Activated naive CD8-positive, alpha-beta T cell treated with anti-CD3 and anti-CD28 coated beads, Interleukin-2, amount 50 U/mL, for 24 hours (primary cell): ENCODE measurements around the gene IQSEC3.
"Not testable (repeated sequence)": the region's sequence is repeated elsewhere in the genome, so short reads cannot be mapped to it uniquely, and the experiment has no call there.

Experiments
- ATAC-seq: fragments of 150-1000 bp; cut with Tn5 transposase; one replicate; pipeline ENCODE4 v1.10.0; 2021
- DNase-seq: peaks from one replicate; pipeline ENCODE4 v3.0.0; 2021
- H3K27ac Mint-ChIP-seq: one replicate; pipeline ENCODE4 v1.8.0; 2021; ENCODE audit warnings: mild to moderate bottlenecking, mixed read lengths
- H3K27me3 Mint-ChIP-seq: one replicate; pipeline ENCODE4 v1.8.0; 2021; ENCODE audit warnings: mixed read lengths
- H3K36me3 Mint-ChIP-seq: one replicate; pipeline ENCODE4 v1.8.0; 2021; ENCODE audit warnings: low read depth, mixed read lengths
- H3K4me1 Mint-ChIP-seq: one replicate; pipeline ENCODE4 v1.8.0; 2021; ENCODE audit warnings: mixed read lengths
- H3K4me3 Mint-ChIP-seq: one replicate; pipeline ENCODE4 v1.8.0; 2021; ENCODE audit warnings: mild to moderate bottlenecking, moderate library complexity, mixed read lengths
- H3K9me3 Mint-ChIP-seq: one replicate; pipeline ENCODE4 v1.8.0; 2021; ENCODE audit warnings: mixed read lengths

IQSEC3 gene

GRCh38 chr12:121647-122046 is 55.1 kb downstream of the IQSEC3 start:
- ATAC-seq (no peak), DNase-seq (no peak)
- Mint-ChIP-seq H3K4me3 (no peak overlapping the region), H3K4me1 (no peaks in the 10 kb centered on the region), H3K27ac (no peak overlapping the region), H3K27me3 (no peaks in the 10 kb centered on the region), H3K36me3 (no peaks in the 10 kb centered on the region), H3K9me3 (no peaks in the 10 kb centered on the region)

DNA sequence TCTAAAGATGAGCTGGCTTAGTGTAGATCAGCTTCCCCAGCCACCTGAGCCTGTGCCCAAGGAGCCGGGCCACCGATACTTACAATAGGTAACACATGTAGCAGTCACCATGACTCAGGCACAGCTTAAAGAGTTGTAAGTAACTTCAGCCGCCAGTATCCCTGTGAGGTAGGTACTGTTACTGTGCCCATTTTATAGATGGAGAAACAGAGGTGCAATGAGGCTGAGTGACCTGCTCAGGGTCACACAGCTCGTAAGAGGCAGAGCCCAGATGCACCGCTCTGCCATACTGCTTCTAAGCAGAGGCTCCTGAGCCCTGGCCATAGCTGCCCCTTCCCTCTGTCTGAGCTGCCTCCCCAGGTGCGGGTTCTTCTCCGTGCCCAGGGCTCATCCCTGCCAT is 58.5 kb downstream of the IQSEC3 start:
- no peak for DNase-seq
- Mint-ChIP-seq H3K9me3 (no peaks in the 10 kb centered on the region), H3K27ac (no peak overlapping the region), H3K4me3 (no peak overlapping the region), H3K4me1 (no peaks in the 10 kb centered on the region), H3K27me3 (peaks cover 6% of the 10 kb centered on the region), H3K36me3 (no peaks in the 10 kb centered on the region)
- no peak for ATAC-seq

DNA sequence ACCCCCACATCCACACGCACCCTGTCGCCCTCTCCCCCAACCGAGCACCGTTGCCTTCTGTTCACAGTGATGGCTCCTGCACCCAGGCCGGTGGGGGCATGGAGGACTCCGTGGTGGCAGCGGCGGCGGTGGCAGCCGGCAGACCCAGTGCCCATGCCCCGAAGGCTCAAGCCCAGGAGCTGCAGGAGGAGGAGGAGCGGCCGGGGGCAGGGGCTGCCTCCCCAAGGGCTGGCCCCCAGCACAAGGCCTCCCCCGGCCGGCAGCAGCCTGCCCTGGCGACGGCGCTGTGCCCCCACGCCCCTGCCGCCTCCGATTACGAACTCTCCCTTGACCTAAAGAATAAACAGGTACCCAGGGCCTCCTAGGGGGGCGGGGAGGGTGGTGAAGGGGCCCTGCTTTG is 59.0 kb downstream of the IQSEC3 start:
- H3K27ac Mint-ChIP-seq: no peak overlapping the region

DNA sequence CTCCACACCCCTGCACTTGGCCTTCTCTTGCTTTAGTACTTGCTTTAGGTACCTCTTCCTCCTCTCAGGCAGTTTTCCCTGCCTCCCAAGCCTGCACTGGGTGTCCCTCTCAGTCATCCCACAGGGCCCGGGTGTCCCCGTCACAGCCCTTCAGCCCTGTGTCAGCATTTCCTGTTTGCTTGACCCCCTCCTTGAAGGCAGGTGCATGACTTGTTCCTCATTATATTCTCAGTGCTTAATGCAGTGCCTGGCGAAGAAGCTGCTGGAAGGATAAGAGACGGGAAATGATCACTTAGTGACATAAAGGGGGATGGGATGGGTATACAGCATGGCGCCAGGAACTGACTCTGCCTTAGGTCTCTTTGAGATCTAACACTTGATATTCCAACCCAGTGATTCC is 61.5 kb downstream of the IQSEC3 start:
- H3K27me3 Mint-ChIP-seq: peaks cover 6% of the 10 kb centered on the region
- no peaks in the 10 kb centered on the region for H3K4me1 Mint-ChIP-seq
- H3K36me3 Mint-ChIP-seq: no peaks in the 10 kb centered on the region
- DNase-seq: no peak
- H3K4me3 Mint-ChIP-seq: no peak overlapping the region
- ATAC-seq: no peak
- H3K9me3 Mint-ChIP-seq: no peaks in the 10 kb centered on the region
- no peak overlapping the region for H3K27ac Mint-ChIP-seq

More for the DNA sequence above, 59.0 kb downstream of the IQSEC3 start:
- no peaks in the 10 kb centered on the region for H3K9me3 Mint-ChIP-seq
- no peaks in the 10 kb centered on the region for H3K36me3 Mint-ChIP-seq
- no peaks in the 10 kb centered on the region for H3K4me1 Mint-ChIP-seq
- DNase-seq (no peak), ATAC-seq (no peak)
- H3K27me3 Mint-ChIP-seq: peaks cover 6% of the 10 kb centered on the region
- H3K4me3 Mint-ChIP-seq: no peak overlapping the region

DNA sequence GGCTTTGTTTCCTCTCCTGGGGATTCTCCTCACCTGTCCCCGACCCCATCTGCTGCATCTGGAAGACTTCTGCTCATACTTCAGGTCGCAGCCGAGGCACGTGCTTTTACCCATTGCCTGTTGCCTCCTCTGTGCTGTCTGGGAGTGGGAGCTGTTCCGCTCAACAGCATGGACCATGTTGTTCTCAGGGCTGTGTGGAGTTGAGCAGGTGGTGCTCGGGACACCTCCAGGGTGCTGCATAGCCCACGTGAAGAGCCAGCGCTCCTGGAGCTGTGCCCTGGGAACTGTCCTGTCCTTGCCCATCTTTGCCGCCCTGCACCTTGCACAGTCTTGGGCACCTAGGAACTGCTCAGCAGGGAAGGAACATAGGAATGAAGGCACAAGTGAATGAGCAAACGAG is 62.4 kb downstream of the IQSEC3 start:
- Mint-ChIP-seq H3K9me3 (no peaks in the 10 kb centered on the region), H3K4me3 (no peak overlapping the region), H3K36me3 (no peaks in the 10 kb centered on the region), H3K27ac (no peak overlapping the region), H3K27me3 (peaks cover 6% of the 10 kb centered on the region), H3K4me1 (no peaks in the 10 kb centered on the region)
- DNase-seq: no peak
- no peak for ATAC-seq

- Mint-ChIP-seq H3K4me1 (no peaks in the 10 kb centered on the region), H3K27me3 (peaks cover 6% of the 10 kb centered on the region), H3K27ac (no peak overlapping the region), H3K36me3 (no peaks in the 10 kb centered on the region), H3K9me3 (no peaks in the 10 kb centered on the region), H3K4me3 (no peak overlapping the region)
- DNase-seq: no peak
- ATAC-seq: no peak
These were observed 64.0 kb downstream of the IQSEC3 start for GRCh38 chr12:130519-130918.

DNA sequence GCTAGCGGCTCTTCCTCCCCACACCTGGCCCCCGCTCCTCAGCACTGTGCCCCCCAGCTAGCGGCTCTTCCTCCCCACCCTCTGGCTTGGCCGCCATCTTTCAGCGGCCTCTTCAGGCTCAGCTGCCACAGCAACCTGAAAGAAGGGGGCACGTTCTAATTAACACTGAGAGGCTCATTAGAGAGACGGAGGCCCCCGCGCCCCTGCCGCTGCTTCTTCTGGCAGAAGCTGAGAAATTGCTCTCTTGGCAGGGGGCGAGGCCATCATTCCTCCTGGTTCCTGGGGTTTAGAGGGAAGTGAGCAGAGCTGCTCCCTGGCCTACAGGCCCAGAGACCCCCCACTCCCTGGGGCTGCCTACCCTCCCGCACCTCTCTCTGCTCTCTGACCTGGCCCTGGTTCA is 64.4 kb downstream of the IQSEC3 start:
- H3K27me3 Mint-ChIP-seq: peaks cover 6% of the 10 kb centered on the region
- DNase-seq (no peak), ATAC-seq (no peak)
- no peaks in the 10 kb centered on the region for H3K9me3 Mint-ChIP-seq
- H3K36me3 Mint-ChIP-seq: no peaks in the 10 kb centered on the region
- H3K4me1 Mint-ChIP-seq: no peaks in the 10 kb centered on the region
- no peak overlapping the region for H3K27ac Mint-ChIP-seq
- no peak overlapping the region for H3K4me3 Mint-ChIP-seq

DNA sequence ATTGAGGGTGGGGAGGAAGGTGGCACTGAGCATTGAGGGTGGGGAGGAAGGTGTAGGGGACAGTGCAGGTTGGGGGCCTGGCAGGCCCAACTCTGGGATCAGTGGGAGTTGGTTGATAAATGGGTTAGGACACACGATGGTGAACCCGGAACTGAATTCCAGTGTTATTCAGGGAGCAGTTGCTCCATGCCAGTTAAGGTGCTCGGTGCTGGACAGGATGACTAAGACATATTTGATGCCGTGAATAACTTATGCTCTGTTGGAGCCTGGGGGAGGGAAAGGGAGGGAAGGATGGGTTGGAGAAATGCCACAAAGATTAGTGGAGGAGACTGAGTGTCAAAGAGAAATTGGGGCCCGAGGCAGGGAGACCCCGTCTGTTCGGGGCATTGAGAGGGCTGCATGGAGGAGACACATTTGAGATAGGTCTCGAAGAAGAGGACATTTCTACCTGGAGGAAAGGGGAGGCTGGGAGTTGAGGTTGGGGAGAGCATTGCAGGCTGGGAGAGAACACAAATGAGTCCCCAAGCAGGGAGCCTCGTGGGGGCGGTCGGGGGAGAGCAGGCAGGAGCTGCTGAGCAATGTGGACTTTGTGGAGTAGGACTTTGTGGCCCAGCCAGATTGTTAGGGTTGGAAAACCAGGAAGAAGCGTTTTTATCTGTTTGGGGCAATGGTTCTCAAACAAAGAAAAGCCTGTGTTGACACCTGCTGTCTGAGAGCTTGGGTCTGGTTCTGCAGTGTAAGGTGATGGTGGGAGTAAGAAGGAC is 65.3 kb downstream of the IQSEC3 start:
- DNase-seq (no peak), ATAC-seq (no peak)
- Mint-ChIP-seq H3K9me3 (no peaks in the 10 kb centered on the region), H3K4me3 (no peak overlapping the region), H3K27ac (no peak overlapping the region), H3K4me1 (no peaks in the 10 kb centered on the region), H3K27me3 (peaks cover 6% of the 10 kb centered on the region), H3K36me3 (no peaks in the 10 kb centered on the region)

GRCh38 chr12:133616-134232 is 67.2 kb downstream of the IQSEC3 start:
- H3K9me3 Mint-ChIP-seq, DNase-seq, H3K27me3 Mint-ChIP-seq, H3K27ac Mint-ChIP-seq, H3K36me3 Mint-ChIP-seq, ATAC-seq, H3K4me3 Mint-ChIP-seq, H3K4me1 Mint-ChIP-seq: not testable (repeated sequence)

DNA sequence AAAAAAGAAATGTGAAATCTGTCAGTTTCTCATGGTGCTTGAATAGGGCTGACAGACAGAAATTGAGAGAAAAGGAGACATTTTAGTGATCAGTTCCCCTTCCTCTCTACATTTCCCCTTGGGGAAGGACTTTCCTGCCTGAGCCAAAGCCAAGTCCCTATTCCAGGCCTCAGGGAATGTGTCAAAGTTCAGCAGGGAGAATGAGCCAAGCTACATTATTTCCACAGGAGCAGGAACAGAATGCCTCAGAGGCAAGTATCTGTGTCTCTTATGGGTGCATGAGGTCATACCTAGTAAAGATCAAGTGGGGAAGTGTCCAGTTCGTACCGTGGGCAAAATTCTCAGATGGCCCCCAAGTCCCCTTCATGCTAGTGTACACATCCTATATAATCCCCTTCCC is 68.6 kb downstream of the IQSEC3 start:
- ATAC-seq: no peak
- Mint-ChIP-seq H3K9me3 (no peaks in the 10 kb centered on the region), H3K36me3 (no peaks in the 10 kb centered on the region)

GRCh38 chr12:138171-138897 is 71.8 kb downstream of the IQSEC3 start:
- H3K27me3 Mint-ChIP-seq: peaks cover 9% of the 10 kb centered on the region
- H3K4me3 Mint-ChIP-seq: peak overlapping the region; percentile 80
- no peaks in the 10 kb centered on the region for H3K9me3 Mint-ChIP-seq
- DNase-seq: no peak
- no peaks in the 10 kb centered on the region for H3K36me3 Mint-ChIP-seq
- ATAC-seq: no peak
- H3K27ac Mint-ChIP-seq: peak overlapping the region; percentile 69
- peaks cover 8% of the 10 kb centered on the region for H3K4me1 Mint-ChIP-seq

More for the DNA sequence above, 68.6 kb downstream of the IQSEC3 start:
- no peak overlapping the region for H3K27ac Mint-ChIP-seq
- no peak for DNase-seq
- peaks cover 8% of the 10 kb centered on the region for H3K27me3 Mint-ChIP-seq
- peaks cover 6% of the 10 kb centered on the region for H3K4me1 Mint-ChIP-seq
- H3K4me3 Mint-ChIP-seq: no peak overlapping the region

GRCh38 chr12:138898-139534 is 72.4 kb downstream of the IQSEC3 start:
- no peaks in the 10 kb centered on the region for H3K9me3 Mint-ChIP-seq
- ATAC-seq (peak; percentile 65), DNase-seq (peak; percentile 56)
- H3K4me1 Mint-ChIP-seq: peaks cover 8% of the 10 kb centered on the region
- peaks cover 9% of the 10 kb centered on the region for H3K27me3 Mint-ChIP-seq
- peak overlapping the region; percentile 69 for H3K27ac Mint-ChIP-seq
- no peaks in the 10 kb centered on the region for H3K36me3 Mint-ChIP-seq
- H3K4me3 Mint-ChIP-seq: peak overlapping the region; percentile 80

DNA sequence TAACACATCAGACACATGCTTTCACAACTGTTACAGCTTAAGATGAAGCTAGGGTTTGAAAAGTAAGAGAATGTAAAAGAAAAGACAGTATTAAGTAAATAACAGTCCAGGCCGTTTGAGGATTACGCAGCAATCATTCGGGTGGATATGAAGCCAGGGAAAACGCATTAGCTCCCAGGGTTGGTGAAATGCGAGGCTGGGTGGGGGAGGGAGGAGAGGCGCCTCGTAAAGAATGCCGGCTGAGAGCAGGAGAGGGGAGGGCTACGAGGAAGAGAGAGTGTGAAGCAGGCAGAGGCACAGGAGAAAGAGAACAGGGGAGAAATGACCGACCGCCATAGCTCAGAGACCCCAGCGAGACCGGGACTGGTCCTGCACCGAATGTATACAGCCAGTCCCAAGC is 73.0 kb downstream of the IQSEC3 start:
- no peaks in the 10 kb centered on the region for H3K36me3 Mint-ChIP-seq
- ATAC-seq: no peak
- H3K4me3 Mint-ChIP-seq: peak overlapping the region; percentile 80

DNA sequence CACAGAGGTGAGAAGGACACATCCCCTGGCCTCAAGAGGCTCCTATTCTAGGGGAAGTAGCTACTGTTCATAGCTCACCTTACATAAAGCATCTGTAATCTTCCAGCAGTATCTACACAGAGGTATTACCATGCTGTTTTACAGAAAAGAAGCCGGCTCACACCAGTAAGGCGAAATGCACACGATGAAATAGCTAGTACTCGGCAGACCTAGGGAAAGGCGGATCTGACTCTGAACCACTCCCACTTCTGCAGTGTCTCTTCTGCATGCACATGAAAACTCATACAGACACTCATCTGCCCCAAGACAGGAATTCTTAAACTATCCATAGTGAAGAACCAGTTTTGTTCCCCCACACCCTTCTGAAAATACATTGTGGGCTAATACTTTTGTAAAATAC is 73.6 kb downstream of the IQSEC3 start:
- ATAC-seq (no peak), DNase-seq (no peak)
- Mint-ChIP-seq H3K36me3 (no peaks in the 10 kb centered on the region), H3K27ac (no peak overlapping the region), H3K9me3 (no peaks in the 10 kb centered on the region), H3K4me1 (peaks cover 8% of the 10 kb centered on the region), H3K4me3 (peak overlapping the region; percentile 80), H3K27me3 (peaks cover 9% of the 10 kb centered on the region)

More for the DNA sequence above, 73.0 kb downstream of the IQSEC3 start:
- no peaks in the 10 kb centered on the region for H3K9me3 Mint-ChIP-seq
- H3K4me1 Mint-ChIP-seq: peaks cover 8% of the 10 kb centered on the region
- peak overlapping the region; percentile 69 for H3K27ac Mint-ChIP-seq
- no peak for DNase-seq
- H3K27me3 Mint-ChIP-seq: peaks cover 9% of the 10 kb centered on the region
